HL-60/S4 treated with phorbol 12-myristate 13-acetate at 8.2 ng/mL for 4 days and 3 days (cell line): Measurements from ENCODE around the gene AMER2.

Experiments
- in situ Hi-C: fragments of 300-500 bp; cut with MboI; formaldehyde crosslinking; loops from 2 replicates; pipeline ENCODE4 v1.15.0; 2022; ENCODE audit warnings: low sequenced_read_pairs

The AMER2 gene

DNA sequence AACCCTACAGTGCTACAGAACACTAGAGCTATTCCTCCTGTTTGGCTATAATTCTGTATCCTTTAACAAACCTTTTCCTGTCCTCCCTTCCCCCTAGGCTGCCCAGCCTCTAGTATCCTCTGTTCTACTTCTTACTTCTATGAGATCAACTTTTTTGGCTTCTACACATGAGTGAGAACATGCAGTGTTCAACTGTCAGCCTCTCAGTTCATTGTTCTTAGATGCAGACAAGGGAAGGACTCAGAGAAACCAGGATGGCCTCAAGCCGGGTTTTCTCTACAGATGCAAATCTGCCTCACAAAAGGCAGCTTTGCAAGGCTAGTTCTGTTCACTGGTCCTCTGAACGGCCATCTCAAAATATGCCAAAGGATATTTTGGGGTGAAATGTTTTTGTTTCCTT, 18.4 kb downstream of the AMER2 start:
- in situ Hi-C loops = no loop called here

- in situ Hi-C loops = no loop called here
Measured at GRCh38 chr13:25151626-25152195, 20.4 kb downstream of the AMER2 start.

GRCh38 chr13:25149711-25150110, 22.4 kb downstream of the AMER2 start:
- in situ Hi-C loops = no loop called here

DNA sequence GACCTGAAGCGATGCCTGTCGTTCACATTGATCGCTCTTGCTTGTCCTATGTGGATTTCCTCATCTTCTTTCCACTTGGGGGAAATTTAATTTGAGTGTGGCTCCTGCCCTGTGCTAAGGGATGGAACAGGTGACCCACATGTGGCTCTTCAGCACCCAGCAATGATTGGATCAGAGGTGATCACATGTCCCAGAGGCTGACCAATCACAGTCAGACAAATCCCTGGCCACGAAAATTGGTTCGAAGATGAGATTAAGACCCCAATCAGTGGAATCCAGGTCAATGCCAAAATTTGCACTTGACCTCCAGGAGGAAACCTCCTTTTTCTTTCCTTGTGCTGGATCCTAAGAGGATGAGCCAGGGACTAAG, 23.7 kb downstream of the AMER2 start:
- in situ Hi-C loops = no loop called here

DNA sequence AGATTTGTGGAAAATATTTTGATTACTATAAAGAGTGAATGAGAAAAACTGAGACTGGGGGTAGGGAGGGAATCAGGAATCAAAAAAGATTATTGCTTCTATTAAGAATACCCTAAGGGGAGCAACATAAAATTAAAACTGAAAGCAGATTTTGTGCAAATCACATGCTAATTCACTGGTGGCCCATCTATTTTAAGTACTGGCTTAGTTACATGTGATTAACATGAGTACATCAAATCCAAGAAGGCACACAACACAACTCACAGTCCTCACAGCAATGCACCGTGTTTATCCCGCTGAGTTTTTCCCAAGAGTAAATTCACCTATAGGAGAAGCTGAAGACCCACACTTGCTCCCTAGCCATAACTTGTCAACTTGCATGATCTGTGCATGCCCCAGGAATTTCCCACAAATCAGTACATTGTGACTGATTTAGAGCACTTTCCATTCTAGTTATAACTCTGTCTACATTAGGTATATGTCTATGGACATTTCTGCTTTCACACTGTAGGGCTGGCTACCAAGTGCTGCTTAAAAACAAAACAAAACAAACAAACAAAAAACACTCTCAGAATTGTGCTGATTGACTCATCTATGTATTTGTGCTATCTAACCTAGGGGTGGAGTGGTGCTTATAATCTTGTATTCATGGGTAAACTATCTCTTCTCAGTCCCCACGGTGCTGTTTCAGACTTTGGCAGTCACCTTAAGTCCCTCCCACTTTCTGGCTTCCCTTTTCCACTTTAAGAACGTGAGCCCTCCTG, 24.3 kb downstream of the AMER2 start:
- in situ Hi-C loops = no loop called here

GRCh38 chr13:25143706-25144105, 28.4 kb downstream of the AMER2 start:
- in situ Hi-C loops = no loop called here

DNA sequence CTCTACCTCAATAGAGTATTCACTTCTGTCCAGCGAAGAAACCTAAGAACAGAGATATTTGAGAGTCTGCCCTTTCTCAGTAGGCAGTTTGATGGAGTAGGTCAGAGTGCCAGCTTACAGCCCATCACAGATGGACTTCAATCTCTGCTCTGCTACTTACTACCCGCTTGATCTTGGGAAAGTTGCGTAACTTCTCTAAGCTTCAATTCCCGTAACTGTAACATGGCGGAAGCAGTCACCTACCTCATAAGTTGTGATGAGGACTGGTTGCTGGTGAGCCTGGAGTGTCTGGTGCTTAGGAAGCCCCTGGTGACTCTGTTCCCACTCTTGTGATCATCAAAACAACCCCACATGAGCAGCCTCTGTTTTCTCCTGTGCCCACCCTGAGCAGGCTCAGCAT, 31.0 kb downstream of the AMER2 start:
- in situ Hi-C loops = no loop called here

DNA sequence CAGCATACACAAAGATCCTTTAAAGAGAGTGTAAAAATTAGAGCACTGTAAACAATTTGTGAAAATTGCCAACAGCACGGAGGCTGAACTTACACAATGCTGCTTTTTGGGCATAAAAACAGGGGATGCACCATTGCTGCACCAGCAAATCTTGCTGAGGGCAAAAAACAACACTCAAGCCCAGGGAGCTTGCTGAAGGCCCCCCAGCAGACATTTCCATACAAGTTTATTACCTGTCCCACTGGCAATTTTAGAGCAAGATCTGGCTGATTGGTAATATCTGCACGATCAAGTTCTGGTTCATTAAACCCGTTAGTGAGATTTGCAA, 34.3 kb downstream of the AMER2 start:
- in situ Hi-C loops = no loop called here

DNA sequence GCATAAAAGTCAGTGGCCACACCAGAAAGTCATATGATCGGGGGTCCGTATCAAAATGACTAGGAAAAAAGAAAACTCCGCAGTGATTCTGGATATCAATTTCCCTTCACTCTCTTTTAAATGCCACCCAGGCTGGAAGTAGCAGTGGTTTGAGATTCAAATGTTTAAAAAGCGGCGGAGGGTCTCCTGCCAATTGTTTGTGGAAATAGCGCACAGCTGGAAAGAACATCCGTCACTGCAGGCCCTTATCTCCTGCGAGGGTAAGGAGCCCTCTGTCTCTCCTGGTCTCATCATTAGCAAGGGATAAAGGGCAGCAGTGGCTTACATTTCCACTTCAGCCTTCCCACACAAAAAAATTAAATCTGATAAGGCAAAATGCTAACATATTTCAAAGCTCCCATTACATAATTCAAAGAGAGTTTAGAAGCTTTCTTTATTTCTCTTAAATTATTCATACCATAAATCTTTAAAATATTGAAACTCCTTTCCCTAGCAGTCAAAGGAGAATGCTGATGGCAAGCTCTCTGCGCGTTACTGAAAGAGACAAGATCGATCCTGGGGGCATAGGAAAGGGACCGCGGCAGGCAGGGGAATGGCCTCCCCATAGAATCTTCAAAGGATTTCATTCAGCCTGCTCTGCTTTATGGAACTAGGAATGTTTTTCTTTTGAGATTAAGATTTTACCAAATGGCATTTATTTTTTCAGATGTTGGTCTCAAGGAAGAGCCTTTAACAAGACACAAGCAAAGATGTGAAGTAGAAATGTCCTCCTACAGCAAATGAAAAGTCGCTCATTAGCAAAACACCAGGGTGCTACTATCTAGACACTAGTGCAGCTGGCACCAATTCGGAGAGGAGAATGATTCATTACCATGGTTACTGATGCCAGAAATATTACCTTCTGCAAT, 35.0 kb downstream of the AMER2 start:
- in situ Hi-C loops = no loop called here

DNA sequence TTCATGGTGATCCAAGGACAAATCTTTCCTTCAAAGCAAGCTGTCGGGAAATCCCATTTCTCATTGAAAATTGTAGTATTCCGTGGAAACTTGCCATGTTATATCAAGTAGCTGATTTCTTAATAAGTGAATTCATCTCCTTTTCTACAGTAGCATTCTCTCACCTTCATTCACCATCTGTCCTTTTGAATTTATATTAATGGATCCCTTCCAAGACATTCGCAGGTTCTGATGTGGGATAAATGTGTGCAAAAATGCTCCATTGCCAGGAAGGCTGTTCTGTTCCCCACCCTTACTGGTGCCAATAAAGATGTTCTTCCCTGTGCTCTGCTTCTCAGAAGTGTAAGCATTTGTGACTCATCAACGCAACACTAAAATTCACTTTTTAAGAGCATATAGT, 36.2 kb downstream of the AMER2 start:
- in situ Hi-C loops = no loop called here

DNA sequence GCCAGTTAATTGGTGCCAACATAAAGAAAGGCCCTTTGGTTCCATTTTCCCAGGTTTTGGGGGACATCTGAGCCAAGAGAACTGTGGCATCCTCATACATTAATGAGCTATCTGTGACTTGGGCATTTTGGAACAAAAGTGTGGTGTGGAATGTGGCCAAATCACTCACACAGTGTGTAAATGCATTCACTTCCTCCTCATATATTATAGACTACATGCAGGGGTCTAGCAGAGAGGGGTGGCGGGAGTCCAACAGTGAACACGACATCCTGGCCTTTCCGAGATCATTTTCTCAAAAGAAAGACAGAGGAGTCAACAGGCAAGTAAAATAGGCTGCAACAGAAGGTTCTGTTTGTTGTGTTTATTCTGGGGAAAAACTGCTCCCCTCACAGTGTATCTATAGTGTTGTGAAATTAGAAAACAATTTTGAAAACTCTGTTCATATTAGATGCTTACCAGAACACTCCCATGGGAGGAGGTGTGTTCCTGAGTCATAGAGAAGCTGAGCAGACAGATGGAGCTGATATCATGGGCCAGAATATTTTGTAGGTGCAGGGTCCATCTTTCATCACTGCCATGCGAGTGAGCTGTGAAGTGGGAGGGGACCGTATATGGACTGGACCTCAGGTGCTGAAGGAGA, 39.2 kb downstream of the AMER2 start:
- in situ Hi-C loops = no loop called here

DNA sequence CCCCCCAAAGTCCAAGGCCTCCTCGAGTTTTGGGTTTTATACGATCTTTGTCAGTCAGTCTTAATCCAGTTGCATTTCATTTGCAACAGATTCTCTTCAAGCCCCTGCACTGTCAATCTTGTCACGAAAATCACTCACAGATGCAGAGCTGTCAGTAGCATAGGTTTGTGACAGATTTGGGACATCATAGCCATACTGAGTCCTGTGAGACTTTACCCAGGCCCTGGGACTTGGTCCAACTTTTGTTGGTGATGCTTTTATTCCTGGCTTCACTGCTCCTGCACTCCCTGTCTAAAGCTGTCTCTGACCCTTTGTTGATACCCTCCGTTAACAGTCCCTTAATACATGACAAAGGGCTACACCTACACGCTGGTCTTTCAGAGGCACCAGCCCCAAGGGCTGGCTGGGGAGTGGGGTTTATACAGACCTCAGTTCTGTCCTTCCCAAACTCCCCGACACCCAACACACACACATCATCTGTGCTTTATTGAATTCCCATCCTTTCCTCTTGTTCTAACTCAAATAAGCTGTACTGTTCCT, 40.1 kb downstream of the AMER2 start:
- in situ Hi-C loops = no loop called here

DNA sequence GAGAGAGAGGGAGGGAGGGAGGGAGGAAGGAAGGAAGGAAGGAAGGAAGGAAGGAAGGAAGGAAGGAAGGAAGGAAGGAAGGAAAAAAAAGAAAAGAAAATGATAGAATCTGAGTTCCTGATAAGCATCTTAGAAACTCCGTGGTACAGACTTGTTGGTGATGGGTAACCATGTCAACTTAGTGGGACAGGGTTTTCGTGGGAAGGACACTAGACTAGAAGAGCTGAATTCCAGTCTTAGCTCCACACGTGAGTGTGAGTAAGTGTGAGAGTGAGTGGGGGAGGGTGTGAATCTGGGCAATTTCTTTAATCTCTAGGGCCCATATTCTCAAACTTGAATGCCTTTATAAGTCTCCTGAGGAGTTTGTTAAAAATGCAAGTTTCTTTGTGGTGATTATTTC, 41.1 kb downstream of the AMER2 start:
- in situ Hi-C loops = no loop called here

DNA sequence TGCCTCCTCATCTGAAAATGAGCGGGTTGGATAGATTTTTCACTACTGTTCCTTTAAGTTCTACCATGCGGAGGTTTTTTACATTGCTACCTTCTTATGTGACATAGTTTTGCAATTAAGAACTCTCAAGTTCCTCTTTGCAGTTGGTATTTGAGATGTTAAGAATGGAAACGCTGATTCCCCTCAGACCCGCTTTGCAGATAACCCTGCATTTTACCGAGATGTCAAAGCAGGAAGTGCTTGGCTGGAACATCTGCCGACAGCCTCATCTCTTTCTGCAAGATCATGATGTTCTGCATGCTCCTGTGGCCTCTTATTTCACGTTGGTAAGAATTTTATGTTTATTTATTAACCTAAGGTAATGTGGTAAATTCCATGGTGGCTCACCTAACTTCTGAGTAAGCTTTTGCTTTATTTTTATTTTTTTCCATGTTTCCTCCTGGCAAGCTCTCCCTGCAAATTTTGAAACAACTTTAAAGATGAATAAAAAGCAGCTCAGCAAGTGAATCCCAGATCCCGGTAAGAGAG, 53.6 kb downstream of the AMER2 start:
- in situ Hi-C loops = no loop called here

- in situ Hi-C loops = no loop called here
Measured at GRCh38 chr13:25117312-25117711, 54.8 kb downstream of the AMER2 start.

DNA sequence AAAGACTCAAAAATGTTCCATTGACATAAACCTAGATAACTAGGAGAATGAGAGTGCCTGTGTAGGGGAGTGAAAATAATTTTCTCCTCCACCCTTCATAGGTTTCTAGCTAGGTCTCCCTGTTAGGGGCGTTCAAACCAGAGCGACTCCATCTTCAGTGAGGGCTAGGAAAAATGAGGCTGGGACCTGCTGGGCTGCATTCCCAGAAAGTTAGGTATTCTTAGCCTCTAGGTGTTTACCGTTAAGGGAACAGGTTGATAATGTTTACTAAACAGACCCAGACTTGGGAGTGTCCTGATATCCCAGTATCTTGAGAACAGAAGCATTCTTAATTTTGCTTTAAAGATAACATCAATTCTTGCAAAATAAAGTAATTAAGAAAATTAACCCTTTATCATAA, 56.0 kb downstream of the AMER2 start:
- in situ Hi-C loops = no loop called here

GRCh38 chr13:25114220-25114619, 57.9 kb downstream of the AMER2 start:
- in situ Hi-C loops = no loop called here

DNA sequence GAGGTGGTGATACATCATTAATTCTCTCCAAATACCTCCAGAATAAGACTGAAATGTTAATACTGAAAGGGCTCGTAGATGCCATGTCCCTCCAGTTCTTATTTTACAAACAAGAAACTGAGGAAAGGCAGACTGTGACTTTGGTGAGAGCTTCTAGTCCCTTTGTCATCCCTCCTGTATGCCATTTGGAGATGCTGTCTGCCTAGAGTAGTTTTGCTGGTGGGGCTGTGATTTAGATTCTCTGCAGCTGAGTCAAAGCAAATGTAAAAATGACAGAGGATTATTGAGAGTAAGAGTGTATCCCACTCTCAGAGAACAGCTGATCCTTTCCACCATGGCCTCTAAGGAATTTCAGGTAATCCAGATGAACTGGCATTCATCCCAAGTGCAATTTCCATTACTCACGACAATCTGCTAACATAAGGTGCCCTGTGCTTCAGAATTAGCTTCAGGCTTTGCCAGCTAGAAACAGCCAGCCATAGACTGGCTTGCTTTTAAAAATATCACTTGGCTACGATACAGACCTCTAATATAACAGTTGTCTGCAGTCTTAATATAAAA, 59.3 kb downstream of the AMER2 start:
- in situ Hi-C loops = no loop called here
